ENCODE data around the gene PNO1.

DNA sequence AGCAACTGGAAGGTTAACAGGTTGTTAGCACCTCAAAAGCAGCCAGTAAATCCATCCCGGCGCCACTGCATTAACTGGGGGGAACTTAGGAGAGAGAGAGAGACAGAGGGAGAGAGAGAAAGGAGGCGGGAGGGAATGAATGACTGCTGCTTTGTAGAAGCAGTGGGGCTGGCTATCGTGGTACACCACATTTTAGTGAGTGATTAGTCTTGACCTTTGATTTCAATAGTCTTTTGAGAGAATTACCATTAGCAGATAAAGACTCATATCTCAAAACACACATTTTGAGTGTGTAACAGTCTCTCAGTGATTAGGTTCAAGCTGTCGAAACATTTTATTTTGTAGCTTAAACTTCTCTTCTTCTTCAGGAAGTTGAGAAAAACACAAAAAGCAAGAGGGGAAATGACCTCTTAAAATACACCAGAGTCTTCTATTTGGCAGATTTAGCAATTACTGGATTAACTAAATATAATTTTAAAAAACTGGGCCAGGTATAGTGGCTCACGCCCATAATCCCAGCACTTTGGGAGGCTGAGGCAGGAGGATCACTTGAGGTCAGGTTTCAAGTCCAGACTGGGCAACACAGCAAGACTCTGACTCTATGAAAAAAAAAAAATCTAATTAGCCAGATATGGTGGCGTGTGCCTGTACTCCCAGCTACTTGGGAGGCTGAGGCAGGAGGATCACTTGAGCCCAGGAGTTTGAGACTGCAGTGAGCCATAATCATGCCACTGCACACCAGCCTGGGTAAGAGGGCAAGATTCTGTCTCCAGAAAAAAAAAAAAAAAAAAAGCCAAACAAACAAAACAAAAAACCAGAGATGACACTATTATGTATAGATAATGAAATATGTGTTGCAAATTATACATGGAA is 22.0 kb upstream of the PNO1 start:
- TF ChIP-seq, protein P1, sequence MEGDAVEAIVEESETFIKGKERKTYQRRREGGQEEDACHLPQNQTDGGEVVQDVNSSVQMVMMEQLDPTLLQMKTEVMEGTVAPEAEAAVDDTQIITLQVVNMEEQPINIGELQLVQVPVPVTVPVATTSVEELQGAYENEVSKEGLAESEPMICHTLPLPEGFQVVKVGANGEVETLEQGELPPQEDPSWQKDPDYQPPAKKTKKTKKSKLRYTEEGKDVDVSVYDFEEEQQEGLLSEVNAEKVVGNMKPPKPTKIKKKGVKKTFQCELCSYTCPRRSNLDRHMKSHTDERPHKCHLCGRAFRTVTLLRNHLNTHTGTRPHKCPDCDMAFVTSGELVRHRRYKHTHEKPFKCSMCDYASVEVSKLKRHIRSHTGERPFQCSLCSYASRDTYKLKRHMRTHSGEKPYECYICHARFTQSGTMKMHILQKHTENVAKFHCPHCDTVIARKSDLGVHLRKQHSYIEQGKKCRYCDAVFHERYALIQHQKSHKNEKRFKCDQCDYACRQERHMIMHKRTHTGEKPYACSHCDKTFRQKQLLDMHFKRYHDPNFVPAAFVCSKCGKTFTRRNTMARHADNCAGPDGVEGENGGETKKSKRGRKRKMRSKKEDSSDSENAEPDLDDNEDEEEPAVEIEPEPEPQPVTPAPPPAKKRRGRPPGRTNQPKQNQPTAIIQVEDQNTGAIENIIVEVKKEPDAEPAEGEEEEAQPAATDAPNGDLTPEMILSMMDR (conservative IDR thresholded peaks at IDR 0.05; ENCODE audit: low read depth, low read length), result no peak
- no peak for TF ChIP-seq EZH2 (IDR thresholded peaks at IDR 0.05; ENCODE audit: borderline replicate concordance, low read depth, low read length, poor library complexity, severe bottlenecking)

All from A673 (cell line).